SHP77 (cell line): ENCODE results near the gene OSCP1.

Source experiments
- DNase-seq, 2 experiments: peaks; one replicate each; lab custom pipeline; 2025; lab: John Stamatoyannopoulos, UW

Gene OSCP1

GRCh38 chr1:36447450-36447849 is 2.8 kb downstream of the OSCP1 start:
- DNase-seq = no peak

GRCh38 chr1:36446746-36447145 is 3.5 kb downstream of the OSCP1 start:
- no peak for DNase-seq

DNA sequence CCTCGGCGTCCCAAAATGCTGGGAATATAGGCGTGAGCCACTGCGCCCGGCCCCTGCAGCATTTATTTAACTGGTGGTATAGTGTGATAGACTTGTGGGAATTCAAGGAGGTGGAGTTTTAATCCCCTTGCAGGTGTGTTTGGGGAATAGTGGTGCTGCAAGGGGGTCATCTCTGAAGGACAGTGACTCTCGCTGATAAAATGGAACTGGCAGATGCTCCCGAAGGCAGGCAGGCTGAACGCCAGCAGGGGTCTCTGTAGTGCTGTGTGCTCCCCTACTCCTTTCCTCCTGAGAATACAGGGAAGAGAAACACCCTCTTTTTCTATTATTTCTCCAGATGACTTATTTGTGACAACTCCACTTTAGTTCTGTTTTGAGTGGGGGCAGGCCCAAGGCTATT is 4.0 kb downstream of the OSCP1 start:
- peak in 1 of 2 experiments; percentile 16 for DNase-seq

GRCh38 chr1:36443297-36443696 is 7.0 kb downstream of the OSCP1 start:
- DNase-seq = no peak

- no peak for DNase-seq
Observed at GRCh38 chr1:36442337-36442736, 7.9 kb downstream of the OSCP1 start.

DNA sequence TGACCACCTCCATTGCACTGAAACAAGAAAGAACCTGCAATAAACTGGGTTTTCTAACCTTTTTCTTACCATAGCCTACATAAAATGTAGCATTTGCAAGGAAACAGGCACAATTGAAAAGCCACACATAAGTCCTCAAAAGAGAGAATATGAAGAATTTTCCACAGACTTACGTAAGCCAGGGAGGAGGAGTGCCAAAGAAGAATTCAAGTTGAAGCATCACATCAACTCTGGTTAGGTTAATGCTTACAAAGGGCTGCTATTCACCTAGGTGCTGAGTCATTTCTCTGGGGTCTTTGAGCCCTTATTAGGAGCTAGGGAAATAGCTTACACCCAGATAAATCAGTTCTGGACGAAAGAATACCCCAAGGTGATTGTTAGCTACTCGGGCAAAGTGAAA is 9.6 kb downstream of the OSCP1 start:
- DNase-seq = no peak

DNA sequence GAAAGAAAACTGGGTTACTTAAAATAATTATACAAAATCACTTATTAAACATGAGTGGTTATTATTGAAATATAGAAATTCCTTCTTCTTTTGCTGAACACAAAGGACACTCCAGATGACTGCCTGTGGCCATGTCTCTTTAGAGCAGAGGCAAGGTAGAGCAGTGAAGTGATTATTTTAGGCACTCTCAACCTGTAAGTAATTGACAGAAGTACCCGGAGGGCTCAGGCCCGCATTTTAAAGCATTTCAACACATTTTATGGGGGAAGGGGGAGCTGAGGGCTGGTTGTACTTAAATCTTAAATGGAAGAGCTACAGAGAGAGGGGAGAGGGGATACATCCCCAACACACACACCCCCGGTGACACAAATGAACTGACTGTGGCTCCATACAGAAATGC is 10.2 kb downstream of the OSCP1 start:
- no peak for DNase-seq

DNA sequence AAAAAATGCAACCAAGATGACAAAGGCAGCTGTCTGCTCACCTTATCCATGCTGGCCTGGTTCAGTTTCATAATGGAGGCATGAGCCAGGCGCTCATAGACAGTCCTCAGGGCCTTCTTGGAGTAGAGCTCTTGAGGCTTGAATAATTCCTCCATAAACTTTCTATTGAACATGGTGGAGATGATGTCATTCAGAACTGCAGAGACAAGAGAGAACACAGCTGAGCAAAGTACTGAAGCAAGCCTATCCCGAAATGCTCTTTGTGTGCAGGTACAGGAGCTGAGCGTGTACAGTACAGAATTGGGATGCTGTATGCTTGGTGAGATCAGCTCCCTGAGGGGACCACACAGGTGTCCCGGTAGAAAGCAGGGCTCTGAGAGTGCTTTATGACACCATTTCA is 11.5 kb downstream of the OSCP1 start:
- no peak for DNase-seq

DNA sequence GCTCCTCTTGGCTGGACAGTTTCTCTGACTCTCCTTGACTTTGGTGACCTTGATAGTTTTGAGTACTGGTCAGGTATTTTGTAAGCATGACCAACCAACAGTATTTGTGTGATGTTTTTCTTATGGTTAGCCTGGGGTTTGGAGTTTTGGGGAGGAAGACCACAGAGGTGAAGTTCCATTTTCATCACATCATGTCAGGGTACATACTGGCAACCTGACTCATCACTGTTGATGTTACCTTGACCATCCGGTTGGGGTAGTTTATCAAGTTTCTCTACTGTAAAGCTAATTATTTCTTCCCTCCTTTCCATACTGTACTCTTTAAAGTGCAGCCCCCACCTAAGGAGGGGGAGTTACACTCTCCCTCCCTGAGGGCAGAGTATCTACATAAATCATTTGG is 13.4 kb downstream of the OSCP1 start:
- no peak for DNase-seq

DNA sequence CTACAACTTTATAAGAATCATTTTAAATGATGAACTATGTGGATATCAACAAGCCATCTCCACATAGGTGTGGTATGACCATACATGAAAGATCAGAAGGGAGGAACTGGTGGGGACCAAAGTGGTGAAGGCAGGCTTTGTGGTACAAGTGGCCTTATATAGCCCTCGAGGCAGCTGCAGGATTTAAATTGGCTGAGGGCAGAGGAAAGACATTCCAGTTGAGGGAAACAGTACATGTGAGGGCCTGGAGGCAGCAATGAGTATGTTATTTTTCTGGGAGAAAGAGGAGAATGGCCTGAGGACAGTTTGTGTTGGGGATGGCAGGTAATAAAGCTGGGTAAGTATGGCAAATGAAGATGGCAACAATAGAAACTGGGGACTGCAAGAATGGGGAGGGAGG is 17.1 kb downstream of the OSCP1 start:
- no peak for DNase-seq

DNA sequence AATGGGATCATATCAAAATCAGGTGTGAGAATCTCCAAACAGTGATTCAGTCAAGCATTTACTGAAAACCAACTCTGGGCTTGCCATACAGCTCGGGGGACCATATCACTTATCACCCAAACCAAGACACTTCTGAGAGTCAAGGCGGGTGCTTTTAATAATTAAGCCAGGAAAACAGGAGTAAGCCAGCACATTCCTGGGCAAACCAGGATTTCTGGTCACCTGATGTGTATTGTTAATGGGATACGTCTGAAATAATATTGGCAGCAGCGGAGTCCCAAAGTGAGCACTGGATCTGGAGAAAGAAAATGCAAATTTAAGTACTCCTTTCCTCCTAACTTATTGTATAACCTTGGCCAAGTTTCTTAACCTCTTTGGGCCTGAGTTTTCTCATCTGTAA is 17.6 kb downstream of the OSCP1 start:
- no peak for DNase-seq

DNA sequence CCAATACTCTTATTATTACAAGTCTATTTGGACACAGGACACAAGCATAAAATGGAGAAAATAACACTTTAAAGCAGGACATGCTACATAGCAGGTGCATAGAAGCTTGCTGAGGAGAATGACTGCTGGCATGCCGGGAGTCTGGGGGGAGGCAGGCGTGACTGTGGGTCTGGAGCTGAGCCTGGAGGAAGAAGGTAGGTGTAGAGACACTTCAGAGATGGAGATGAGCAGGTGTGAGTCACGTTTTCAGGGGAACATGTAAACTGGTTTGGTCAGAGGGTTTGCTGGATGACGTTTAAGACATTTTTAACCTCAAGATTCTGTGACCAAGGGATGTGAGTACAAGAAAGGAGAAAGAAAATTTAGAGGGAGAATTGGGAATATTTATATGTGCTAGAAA is 24.5 kb downstream of the OSCP1 start:
- no peak for DNase-seq

GRCh38 chr1:36421649-36422048 is 28.6 kb downstream of the OSCP1 start:
- DNase-seq = no peak

DNA sequence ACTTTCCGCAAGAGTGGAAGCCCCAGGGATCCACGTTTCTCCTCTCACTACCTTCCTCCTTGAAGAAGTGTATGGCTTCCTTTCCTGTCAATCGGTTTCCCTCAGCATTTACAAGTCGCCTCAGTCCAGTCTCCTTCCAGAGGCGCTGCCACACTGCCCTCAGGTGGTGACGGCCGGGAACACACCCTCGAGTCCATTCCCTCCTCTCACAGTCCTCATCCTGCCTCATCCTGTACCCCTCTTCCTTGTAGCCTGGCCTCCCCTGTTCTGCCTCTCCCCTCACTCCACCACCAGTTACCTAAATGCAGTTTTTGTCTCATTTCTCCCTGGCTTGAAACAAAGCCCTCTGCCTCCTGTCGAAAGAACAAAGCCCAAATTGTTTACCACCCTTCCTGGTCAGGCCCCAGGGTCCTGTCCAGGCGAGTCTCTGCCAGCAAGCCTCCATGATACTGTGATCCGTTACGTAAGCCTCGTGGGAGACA is 29.4 kb downstream of the OSCP1 start:
- DNase-seq = peak; percentile 28

- DNase-seq = no peak
Observed at GRCh38 chr1:36420409-36420808, 29.8 kb downstream of the OSCP1 start.

DNA sequence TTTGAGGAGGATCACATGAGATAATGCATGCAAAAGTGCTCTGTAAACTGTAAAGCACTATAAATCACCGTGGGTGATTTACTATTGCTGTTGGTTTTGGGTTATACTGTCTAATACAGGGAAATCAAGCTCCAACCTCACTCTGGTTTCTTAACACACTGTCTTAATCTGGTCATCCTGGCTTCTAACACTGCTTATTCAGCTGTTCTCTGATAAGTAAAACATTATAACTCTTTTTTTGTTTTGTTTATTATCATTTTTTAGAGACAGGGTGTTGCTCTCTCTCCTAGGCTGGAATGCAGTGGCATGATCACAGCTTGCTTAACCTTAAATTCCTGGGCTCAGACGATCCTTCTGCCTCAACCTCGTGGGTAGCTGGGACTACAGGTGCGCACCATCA is 30.7 kb downstream of the OSCP1 start:
- no peak for DNase-seq

DNA sequence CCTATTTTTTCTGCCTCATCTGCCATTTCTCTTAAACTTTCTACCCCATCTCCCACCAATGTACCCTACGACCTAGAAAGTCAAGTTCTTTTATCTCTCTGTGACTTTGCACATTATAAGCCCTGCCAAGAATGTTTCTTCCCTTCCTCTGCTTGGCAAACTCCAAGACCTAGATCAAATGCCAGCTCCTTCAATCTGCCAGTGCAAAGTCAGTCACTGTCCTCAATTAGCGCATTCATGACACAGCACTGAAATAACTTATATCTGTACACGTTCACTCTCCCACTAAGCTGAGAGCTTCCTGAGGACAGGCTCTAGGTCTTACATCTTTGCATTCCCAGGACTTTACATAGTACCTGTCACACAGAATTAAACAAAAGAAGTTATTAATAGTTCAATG is 31.1 kb downstream of the OSCP1 start:
- DNase-seq = no peak

DNA sequence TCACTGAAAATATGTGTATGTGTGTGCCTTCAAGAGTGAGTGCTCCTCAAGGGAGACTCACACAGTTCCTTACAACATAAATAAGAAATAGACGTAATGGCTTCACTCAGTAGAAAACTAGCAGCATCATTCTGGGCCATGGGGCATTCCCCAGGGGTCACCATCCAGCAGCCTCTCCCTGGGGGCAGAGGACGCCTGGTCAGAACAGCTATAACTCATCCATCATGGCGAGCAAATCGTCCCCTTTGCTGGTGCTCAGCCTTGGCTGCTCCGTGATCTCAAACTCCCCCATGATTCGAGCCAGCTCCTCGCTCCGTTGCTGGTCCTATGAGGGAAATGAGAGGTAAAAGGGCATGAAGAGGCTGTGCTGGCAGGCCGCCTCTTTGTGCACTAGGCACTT is 32.3 kb downstream of the OSCP1 start:
- no peak for DNase-seq

DNA sequence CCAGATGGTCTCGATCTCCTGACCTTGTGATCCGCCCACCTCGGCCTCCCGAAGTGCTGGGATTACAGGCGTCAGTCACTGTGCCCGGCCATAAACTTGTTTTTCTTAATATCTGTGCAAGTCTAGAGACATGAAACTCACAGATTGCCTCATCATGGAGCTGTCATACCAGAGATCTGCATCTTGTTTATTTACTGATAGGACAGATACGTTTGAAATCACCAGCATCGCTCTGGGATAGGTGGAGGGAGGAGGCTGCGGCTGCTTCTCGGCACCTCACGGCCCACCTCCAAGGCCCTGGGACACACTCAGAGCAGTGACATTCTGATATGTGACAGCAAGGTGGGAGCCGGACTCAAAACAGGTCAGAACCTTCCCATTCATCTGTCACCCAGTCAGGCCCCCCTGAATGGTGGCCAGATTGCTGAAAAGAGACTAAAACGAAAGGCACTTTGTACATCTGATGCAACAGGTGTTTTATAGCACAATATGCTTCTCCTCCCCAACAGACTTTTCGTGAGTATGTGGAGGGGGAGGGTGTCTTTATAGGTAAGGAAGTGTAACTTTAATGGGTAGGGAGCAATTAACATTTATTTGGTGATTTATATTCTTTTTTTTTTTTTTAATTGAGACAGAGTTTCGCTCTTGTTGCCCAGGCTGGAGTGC is 34.5 kb downstream of the OSCP1 start:
- no peak for DNase-seq

GRCh38 chr1:36414384-36414783 is 35.9 kb downstream of the OSCP1 start:
- DNase-seq = no peak

DNA sequence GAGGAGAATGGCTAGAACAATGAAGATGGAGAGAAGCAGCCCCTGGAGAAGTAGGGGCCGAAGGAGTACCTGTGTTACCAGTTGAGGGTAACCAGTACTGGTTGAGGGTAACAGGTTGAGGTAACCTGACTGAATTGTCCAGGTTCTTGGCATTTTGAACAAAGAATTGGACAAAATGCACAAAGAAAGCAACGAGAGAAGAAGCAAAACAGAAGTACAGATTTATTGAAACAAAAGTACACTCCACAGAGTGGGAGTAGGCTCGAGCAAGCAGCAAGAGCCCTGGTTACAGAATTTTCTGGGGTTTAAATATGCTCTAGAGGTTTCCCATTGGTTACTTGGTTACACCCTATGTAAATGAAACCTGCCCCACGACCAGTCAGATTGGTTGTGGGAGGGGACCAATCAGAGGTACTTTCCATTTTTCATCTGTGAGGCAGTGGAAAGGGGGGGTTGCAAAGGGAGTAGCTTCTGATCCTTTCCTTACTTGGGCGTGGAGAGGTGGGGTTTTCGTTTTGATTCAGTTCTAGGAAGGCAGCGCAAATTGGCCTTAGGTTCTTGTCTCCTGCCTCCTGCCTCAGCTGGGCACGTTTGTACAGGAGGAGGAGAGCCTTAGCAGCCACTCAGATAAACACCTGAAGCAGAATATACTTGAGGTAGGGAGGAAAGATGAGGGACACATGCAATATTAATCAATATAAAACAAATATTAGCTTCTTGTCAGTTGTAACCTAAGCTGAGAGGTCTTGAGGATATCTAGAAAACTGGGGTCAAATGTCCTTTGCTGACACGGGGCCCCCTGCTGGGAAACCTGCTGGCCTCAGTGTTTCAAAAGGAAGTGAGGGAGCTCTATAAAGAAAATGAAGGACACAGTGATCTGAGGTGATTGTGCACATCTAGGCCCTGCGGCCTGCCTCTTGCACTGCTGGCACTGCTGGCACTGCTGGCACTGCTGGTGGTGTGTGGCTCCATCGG is 38.3 kb downstream of the OSCP1 start:
- no peak for DNase-seq

GRCh38 chr1:36408479-36408878 is 41.8 kb downstream of the OSCP1 start:
- no peak for DNase-seq

GRCh38 chr1:36406440-36406839 is 43.8 kb downstream of the OSCP1 start:
- DNase-seq = no peak
